GM13977 (cell line): ENCODE measurements around the gene KLF9.

Source experiments
- DNase-seq: peaks from one replicate; pipeline ENCODE4 v3.0.0; 2012; ENCODE audit warnings: low spot score
- in situ Hi-C: fragments of 300-500 bp; cut with MboI; formaldehyde crosslinking; loops from one replicate; pipeline ENCODE4 v1.12.0; 2022; ENCODE audit warnings: low sequenced_read_pairs, low pct_unique_long_range_greater_than_20kb, mixed read lengths, inconsistent platforms; ENCODE audit not compliant: unreplicated experiment
- TF ChIP-seq, protein P1 (sequence below): IDR thresholded peaks from 2 replicates; pipeline ENCODE4 v1.5.1; 2012; ENCODE audit warnings: mild to moderate bottlenecking, control low read depth; ENCODE audit not compliant: insufficient read depth; ENCODE audit errors: extremely low read depth, missing control alignments

Gene KLF9

DNA sequence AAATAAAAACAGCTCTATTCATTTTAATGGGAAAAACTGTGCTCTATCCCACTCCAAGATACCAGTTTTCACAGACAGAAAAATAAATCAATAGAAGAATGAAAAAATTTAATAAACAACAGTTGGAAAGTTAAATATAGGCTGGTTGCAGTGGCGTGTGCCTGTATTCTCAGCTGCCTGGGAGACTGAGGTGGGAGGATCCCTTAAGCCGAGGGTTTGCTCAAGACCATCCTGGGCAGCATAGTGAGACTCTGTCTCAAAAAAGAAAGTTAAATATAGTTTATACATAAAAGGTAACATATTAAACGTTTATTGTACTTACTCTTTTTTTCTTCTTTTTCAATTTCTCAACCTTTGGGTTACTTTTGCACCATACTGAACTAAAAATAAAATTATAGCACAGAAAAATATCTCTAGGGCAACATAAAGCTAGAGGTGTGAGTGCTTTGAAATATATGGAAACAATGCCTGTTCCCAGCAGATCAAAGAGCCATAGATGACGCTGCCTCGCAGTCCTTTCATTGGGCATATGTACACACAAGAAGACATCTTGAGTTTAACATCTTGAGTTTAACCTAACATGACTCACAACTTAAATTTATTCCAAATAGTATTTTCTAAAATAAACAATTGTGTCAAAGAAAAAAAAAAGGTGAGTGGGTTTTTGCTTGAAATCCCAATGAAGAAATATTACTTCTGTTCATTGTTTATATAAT lies 25.7 kb upstream of the KLF9 start:
- in situ Hi-C loops: no loop called here
- TF ChIP-seq, protein P1, sequence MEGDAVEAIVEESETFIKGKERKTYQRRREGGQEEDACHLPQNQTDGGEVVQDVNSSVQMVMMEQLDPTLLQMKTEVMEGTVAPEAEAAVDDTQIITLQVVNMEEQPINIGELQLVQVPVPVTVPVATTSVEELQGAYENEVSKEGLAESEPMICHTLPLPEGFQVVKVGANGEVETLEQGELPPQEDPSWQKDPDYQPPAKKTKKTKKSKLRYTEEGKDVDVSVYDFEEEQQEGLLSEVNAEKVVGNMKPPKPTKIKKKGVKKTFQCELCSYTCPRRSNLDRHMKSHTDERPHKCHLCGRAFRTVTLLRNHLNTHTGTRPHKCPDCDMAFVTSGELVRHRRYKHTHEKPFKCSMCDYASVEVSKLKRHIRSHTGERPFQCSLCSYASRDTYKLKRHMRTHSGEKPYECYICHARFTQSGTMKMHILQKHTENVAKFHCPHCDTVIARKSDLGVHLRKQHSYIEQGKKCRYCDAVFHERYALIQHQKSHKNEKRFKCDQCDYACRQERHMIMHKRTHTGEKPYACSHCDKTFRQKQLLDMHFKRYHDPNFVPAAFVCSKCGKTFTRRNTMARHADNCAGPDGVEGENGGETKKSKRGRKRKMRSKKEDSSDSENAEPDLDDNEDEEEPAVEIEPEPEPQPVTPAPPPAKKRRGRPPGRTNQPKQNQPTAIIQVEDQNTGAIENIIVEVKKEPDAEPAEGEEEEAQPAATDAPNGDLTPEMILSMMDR: no peak
- no peak for DNase-seq

GRCh38 chr9:70438341-70438928 lies 24.0 kb upstream of the KLF9 start:
- TF ChIP-seq, protein P1: no peak
- DNase-seq: no peak
- in situ Hi-C loops: no loop called here

DNA sequence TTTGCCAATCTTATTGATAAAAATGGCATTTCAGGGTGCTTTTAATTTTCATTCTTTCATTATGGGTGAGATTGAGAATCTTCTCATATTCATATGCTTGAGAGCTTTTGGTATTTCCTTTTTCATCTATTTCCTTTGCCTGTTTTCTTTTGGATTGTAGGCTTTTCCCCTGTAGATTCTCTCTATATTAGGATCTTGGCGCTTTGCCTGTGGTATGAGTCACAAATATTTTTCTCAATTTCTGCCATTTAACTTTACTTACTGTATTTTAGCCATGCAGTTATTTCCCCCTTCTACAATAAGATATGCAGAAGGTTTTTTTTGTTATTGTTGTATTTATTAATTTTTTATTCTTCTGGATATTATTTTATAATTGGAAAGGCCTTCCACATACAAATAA lies 21.5 kb upstream of the KLF9 start:
- DNase-seq: no peak
- TF ChIP-seq, protein P1: no peak
- in situ Hi-C loops: no loop called here

- in situ Hi-C loops: no loop called here
- TF ChIP-seq, protein P1: no peak
These were observed 15.4 kb upstream of the KLF9 start for GRCh38 chr9:70429899-70430298.

DNA sequence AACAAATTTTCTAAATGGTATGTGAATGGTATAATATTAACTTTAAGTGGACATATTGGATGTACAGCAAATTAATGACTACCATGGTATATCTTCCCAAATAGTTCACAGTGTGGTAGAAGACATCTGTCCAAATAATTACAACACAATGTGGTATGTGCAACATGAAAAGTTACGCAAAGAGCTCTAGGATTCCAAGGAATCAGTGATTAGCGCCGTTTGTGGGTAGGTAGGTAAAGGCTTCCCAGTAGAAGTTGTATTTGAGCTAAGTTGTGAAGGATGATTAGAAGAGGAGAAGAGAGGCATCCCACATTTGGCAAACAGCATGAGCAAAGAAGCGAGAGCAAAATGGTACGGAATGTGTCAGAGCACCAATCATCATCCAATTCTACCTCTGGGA lies 14.3 kb upstream of the KLF9 start:
- in situ Hi-C loops: no loop called here
- no peak for DNase-seq
- TF ChIP-seq, protein P1: no peak

More at GRCh38 chr9:70429899-70430298, 15.4 kb upstream of the KLF9 start:
- DNase-seq: no peak

DNA sequence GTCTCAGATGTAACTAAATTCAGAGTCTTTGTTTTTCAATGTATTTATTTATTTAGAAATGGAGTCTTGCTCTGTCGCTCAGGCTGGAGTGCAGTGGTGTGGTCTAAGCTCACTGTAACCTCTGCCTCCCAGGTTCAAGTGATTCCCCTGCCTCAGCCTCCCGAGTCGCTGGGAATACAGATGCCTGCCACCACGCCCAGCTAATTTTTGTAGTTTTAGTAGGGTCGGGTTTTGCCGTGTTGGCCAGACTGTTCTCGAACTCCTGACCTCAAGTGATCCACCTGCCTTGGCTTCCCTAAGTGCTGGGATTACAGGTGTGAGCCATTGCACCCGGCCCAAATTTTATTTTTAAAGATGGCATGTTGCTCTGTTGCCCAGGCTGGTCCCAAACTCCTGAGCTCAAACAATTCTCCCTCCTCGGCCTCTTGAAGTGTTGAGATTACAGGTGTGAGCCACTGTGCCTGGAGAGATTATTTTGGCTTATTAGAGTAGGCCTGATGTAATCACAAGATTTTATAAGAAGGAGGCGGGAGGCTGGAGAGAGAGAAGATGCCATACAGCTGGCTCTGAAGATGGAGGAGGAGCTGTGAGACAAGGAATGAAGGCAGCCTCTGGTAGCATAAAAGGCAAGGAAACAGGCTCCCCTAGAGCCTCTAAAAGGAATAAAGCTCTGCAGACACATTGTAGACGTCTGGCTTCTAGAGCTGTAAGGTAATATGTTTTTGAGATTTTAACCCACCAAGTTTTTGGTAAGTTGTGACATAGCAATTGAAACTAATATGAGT lies 12.9 kb upstream of the KLF9 start:
- in situ Hi-C loops: no loop called here
- DNase-seq: no peak
- TF ChIP-seq, protein P1: no peak
